Measurements from ENCODE around the gene OTOG. TPM values are rescaled to one million over a fixed set of nuclear protein-coding genes. Genes with fewer than 3 reads are reported as not detected.

OTOG gene
- total and polyA plus RNA-seq, 7 donors = under 0.01 TPM; not detected in 5

GRCh38 chr11:17504330-17505107, 42.5 kb upstream of the OTOG start:
- no peaks in the 10 kb centered on the region for H3K9me3 ChIP-seq
- H3K36me3 ChIP-seq = no peaks in the 10 kb centered on the region
- no peak overlapping the region for H3K4me3 ChIP-seq
- intact Hi-C loops (cut with DNase I) = loop anchor here (1.0 to 10.0 kb wide), 2 partner anchors 120 to 270 kb away; no protein-coding TSS in a partner anchor
- DNase-seq = peak; percentile 91
- WGBS, 2 donors = 40 to 46% methylated on average over 9 of the region's 9 CpGs
- no peaks in the 10 kb centered on the region for H3K27me3 ChIP-seq
- peak overlapping the region in 2 of 4 donors; percentile 42 to 52 for H3K27ac ChIP-seq
- H3K4me1 ChIP-seq = peaks cover 0 to 21% (median 16%) of the 10 kb centered on the region in 4 donors
- peak in 1 of 4 donors; percentile 74 for TF ChIP-seq EP300 (IDR thresholded peaks at IDR 0.05)
- peak; percentile 92 to 99 (median 96) for TF ChIP-seq POLR2AphosphoS5 (IDR thresholded peaks at IDR 0.05)
- peak; percentile 68 to 87 (median 76) for TF ChIP-seq CTCF (IDR thresholded peaks at IDR 0.05)
- no peak for TF ChIP-seq POLR2A (IDR thresholded peaks at IDR 0.05)

- DNase-seq = no peak
These were observed 41.9 kb upstream of the OTOG start for GRCh38 chr11:17505146-17505545.

GRCh38 chr11:17506314-17506713, 40.7 kb upstream of the OTOG start:
- Histone ChIP-seq H3K27ac (no peak overlapping the region), H3K27me3 (no peaks in the 10 kb centered on the region), H3K36me3 (no peaks in the 10 kb centered on the region), H3K4me1 (peaks cover 0 to 21% (median 16%) of the 10 kb centered on the region in 4 donors), H3K4me3 (no peak overlapping the region), H3K9me3 (no peaks in the 10 kb centered on the region)
- DNase-seq = no peak
- intact Hi-C loops (cut with DNase I) = loop anchor here (10.0 kb wide), 1 partner anchor 272 kb away; no protein-coding TSS in a partner anchor
- TF ChIP-seq POLR2A (IDR thresholded peaks at IDR 0.05) (no peak), CTCF (IDR thresholded peaks at IDR 0.05) (no peak), POLR2AphosphoS5 (IDR thresholded peaks at IDR 0.05) (no peak), EP300 (IDR thresholded peaks at IDR 0.05) (no peak)
- WGBS, 2 donors = 91% methylated on average over 6 of the region's 6 CpGs

More at GRCh38 chr11:17505146-17505545, 41.9 kb upstream of the OTOG start:
- WGBS, 2 donors = 77 to 85% methylated on average over 4 of the region's 4 CpGs
- no peaks in the 10 kb centered on the region for H3K36me3 ChIP-seq
- H3K4me1 ChIP-seq = peaks cover 0 to 21% (median 16%) of the 10 kb centered on the region in 4 donors
- intact Hi-C loops (cut with DNase I) = loop anchor here (10.0 kb wide), 1 partner anchor 270 kb away; no protein-coding TSS in a partner anchor
- peak overlapping the region in 2 of 4 donors; percentile 42 to 52 for H3K27ac ChIP-seq
- TF ChIP-seq POLR2AphosphoS5 (IDR thresholded peaks at IDR 0.05) (no peak), POLR2A (IDR thresholded peaks at IDR 0.05) (no peak), CTCF (IDR thresholded peaks at IDR 0.05) (no peak), EP300 (IDR thresholded peaks at IDR 0.05) (no peak)
- no peaks in the 10 kb centered on the region for H3K9me3 ChIP-seq
- no peak overlapping the region for H3K4me3 ChIP-seq
- no peaks in the 10 kb centered on the region for H3K27me3 ChIP-seq

DNA sequence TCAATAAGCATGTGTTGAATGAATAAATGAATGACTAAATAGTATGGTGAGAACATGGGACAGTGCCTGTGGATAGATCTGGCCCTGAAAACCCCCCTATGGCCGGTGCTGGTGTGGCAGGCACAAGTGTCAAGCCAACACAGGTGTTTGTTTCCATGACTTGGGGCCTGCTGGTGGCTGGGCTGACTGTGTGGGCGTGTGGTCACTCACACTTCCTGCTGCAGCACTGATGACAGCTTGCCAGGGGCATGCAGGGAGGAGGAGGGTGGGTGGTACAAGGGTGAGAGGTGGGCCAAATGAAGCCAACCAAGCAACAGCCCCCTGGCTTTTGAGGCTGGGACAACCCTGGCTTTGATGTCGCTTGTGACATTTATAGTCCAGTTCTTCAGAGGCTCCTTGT, 40.1 kb upstream of the OTOG start:
- no peak for DNase-seq
- H3K27ac ChIP-seq = no peak overlapping the region
- no peaks in the 10 kb centered on the region for H3K9me3 ChIP-seq
- WGBS, 2 donors = 69 to 82% methylated on average over 3 of the region's 3 CpGs
- intact Hi-C loops (cut with DNase I) = loop anchor here (10.0 kb wide), 1 partner anchor 272 kb away; no protein-coding TSS in a partner anchor
- no peaks in the 10 kb centered on the region for H3K36me3 ChIP-seq
- no peak overlapping the region for H3K4me3 ChIP-seq
- H3K27me3 ChIP-seq = no peaks in the 10 kb centered on the region
- peaks cover 0 to 21% (median 16%) of the 10 kb centered on the region in 4 donors for H3K4me1 ChIP-seq
- TF ChIP-seq CTCF (IDR thresholded peaks at IDR 0.05) = no peak
- no peak for TF ChIP-seq POLR2A (IDR thresholded peaks at IDR 0.05)
- no peak for TF ChIP-seq EP300 (IDR thresholded peaks at IDR 0.05)
- no peak for TF ChIP-seq POLR2AphosphoS5 (IDR thresholded peaks at IDR 0.05)
